Type B pancreatic cell (in vitro differentiated cells): ENCODE measurements around the gene ZDHHC7. TPM values are rescaled to one million over a fixed set of nuclear protein-coding genes. Genes with fewer than 3 reads are reported as not detected.
A peak's percentile ranks its signal among the peaks of the same experiment; 100 is the strongest.

Experiments
- DNase-seq: peaks from one replicate; pipeline ENCODE4 v3.0.0; 2021; ENCODE audit warnings: mixed read lengths; ENCODE audit not compliant: unreplicated experiment; ENCODE audit errors: extremely low spot score
- H3K27ac Mint-ChIP-seq: 2 replicates; pipeline ENCODE4 v1.8.0; 2021; ENCODE audit warnings: mild to moderate bottlenecking, mixed read lengths
- H3K27me3 Mint-ChIP-seq: 2 replicates; pipeline ENCODE4 v1.8.0; 2021; ENCODE audit warnings: mixed read lengths
- H3K36me3 Mint-ChIP-seq: 2 replicates; pipeline ENCODE4 v1.8.0; 2021; ENCODE audit warnings: mixed read lengths
- H3K4me1 Mint-ChIP-seq: one replicate; pipeline ENCODE4 v1.8.0; 2021; ENCODE audit warnings: mixed read lengths; ENCODE audit not compliant: unreplicated experiment
- H3K4me3 Mint-ChIP-seq: 2 replicates; pipeline ENCODE4 v1.8.0; 2021; ENCODE audit warnings: mild to moderate bottlenecking, mixed read lengths
- H3K9me3 Mint-ChIP-seq: 2 replicates; pipeline ENCODE4 v1.8.0; 2021; ENCODE audit warnings: mixed read lengths
- CTCF ChIP-seq: fragments of 200-600 bp; sonication (generic); conservative IDR thresholded peaks from 2 replicates; pipeline ENCODE4 v1.5.0; 2021; ENCODE audit warnings: antibody characterized with exemption, mild to moderate bottlenecking
- total RNA-seq: library from RNA; stranded (reverse); gene quantifications from 2 replicates; pipeline ENCODE4 v1.2.1, GENCODE V29; 2021; ENCODE audit warnings: low replicate concordance

The ZDHHC7 gene
- total RNA-seq, 1 donor from 2014 or later: 47.1 TPM

GRCh38 chr16:85049706-85050305 lies 38.5 kb upstream of the ZDHHC7 start:
- no peak for DNase-seq
- Mint-ChIP-seq H3K4me3 (no peak overlapping the region), H3K36me3 (peaks cover 14% of the 10 kb centered on the region), H3K9me3 (no peaks in the 10 kb centered on the region), H3K27ac (no peak overlapping the region), H3K27me3 (peaks cover 3% of the 10 kb centered on the region), H3K4me1 (peaks cover 20% of the 10 kb centered on the region)
- no peak for TF ChIP-seq CTCF

DNA sequence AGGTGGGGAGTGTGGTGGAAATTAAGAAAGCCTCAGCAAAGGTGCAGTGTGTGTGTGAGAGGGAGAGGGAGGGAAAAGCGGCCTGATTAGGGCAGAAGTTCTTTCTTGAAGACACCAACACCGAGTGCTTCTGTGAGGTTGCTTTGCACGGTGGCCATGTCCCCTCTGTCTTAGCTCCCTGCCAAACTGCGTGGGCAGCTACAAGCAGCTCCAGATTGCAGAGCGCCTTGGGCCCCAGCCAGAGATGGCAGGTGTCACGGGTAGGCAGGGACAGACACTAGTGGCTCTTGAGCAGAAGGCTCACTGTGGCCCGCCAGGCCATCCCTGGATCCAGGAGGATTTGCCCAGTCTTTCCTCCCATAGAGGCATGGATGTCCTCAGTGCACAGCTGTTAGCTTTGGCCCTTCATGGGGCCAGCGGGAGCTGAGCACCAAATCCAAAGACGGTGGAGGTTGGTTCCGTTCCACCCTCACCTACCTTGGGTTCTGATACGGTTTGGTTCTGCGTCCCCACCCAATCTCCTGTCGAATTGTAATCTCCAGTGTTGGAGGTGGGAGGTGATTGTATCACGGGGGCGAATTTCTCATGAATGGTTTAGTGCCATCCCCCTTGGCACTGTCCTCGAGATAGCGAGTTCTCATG lies 37.7 kb upstream of the ZDHHC7 start:
- no peak for TF ChIP-seq CTCF
- no peak for DNase-seq
- no peak overlapping the region for H3K4me3 Mint-ChIP-seq
- peaks cover 3% of the 10 kb centered on the region for H3K27me3 Mint-ChIP-seq
- H3K27ac Mint-ChIP-seq: no peak overlapping the region
- peaks cover 14% of the 10 kb centered on the region for H3K36me3 Mint-ChIP-seq
- no peaks in the 10 kb centered on the region for H3K9me3 Mint-ChIP-seq
- H3K4me1 Mint-ChIP-seq: peaks cover 20% of the 10 kb centered on the region

DNA sequence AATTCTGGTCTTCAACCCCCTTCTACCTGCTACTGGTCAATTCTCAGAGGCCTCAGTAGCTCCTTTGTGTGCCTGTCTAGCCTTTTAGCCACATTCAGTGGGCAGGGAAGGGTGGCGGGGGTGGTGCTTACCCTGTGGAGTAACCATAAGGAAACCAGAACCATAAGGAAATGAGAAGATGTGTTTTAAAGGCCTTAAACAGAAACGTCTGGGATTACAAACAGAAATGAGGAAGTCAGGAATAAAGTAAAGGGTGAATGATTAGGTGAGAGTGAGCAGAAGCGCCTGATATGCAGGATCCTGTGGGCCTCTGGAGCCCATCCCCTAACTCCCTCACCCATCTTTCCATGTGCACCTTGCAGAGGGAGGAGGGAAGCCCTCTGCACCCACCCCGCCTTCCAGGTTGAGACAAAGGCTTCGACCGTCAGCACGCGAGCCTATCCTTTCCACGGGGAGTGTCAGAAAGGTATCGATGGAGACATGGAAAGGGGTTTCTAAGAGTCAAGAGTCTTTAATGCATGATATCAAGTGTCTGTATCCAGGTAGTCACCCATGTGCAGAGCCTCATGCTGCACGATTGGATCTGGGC lies 36.6 kb upstream of the ZDHHC7 start:
- peaks cover 3% of the 10 kb centered on the region for H3K27me3 Mint-ChIP-seq
- no peak overlapping the region for H3K4me3 Mint-ChIP-seq
- DNase-seq: no peak
- no peaks in the 10 kb centered on the region for H3K9me3 Mint-ChIP-seq
- no peak for TF ChIP-seq CTCF
- peaks cover 11% of the 10 kb centered on the region for H3K36me3 Mint-ChIP-seq
- peaks cover 20% of the 10 kb centered on the region for H3K4me1 Mint-ChIP-seq
- H3K27ac Mint-ChIP-seq: peak overlapping the region; percentile 25

GRCh38 chr16:85046931-85047866 lies 35.9 kb upstream of the ZDHHC7 start:
- peak overlapping the region; percentile 64 for H3K27ac Mint-ChIP-seq
- no peak overlapping the region for H3K4me3 Mint-ChIP-seq
- TF ChIP-seq CTCF: no peak
- H3K4me1 Mint-ChIP-seq: peaks cover 24% of the 10 kb centered on the region
- peaks cover 11% of the 10 kb centered on the region for H3K36me3 Mint-ChIP-seq
- H3K9me3 Mint-ChIP-seq: no peaks in the 10 kb centered on the region
- H3K27me3 Mint-ChIP-seq: peaks cover 3% of the 10 kb centered on the region
- no peak for DNase-seq

DNA sequence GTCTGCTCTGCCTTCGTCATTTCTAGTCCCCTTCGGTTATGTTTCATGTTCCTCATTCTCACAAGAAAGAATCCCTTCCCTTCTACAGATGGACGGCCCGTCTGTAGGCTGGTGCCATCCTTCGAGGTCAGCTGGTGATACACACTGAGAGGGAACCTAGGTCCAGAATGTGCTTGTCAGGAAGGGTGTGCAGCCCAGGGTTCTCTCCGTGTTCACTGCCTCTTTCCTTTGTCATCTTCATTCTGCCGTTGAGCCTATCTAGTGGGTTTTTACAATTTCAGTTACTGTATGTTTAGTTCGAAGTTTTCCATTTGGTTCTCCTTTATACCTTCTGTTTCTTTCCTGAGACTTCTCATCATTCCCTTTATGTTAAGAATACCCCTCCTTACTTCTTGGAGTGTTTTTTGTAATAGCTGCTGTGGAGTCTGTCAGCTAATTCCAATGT lies 35.2 kb upstream of the ZDHHC7 start:
- Mint-ChIP-seq H3K4me3 (no peak overlapping the region), H3K27ac (no peak overlapping the region), H3K36me3 (peaks cover 11% of the 10 kb centered on the region), H3K27me3 (peaks cover 3% of the 10 kb centered on the region), H3K9me3 (no peaks in the 10 kb centered on the region), H3K4me1 (peaks cover 27% of the 10 kb centered on the region)
- no peak for DNase-seq
- no peak for TF ChIP-seq CTCF
